Suprapubic skin (tissue), 4 donors: ENCODE data around the gene NRXN3. TPM values are rescaled to one million over a fixed set of nuclear protein-coding genes. Genes with fewer than 3 reads are reported as not detected.

Experiments used
- DNase-seq, 2 donors: peaks; one replicate each; pipeline ENCODE4 v3.0.0-alpha.2; 2019; ENCODE audit warnings: low spot score in 2 of 2
- H3K27ac ChIP-seq: fragments of 200-600 bp; sonication (generic); one replicate; pipeline ENCODE4 v1.5.1; 2019
- H3K27me3 ChIP-seq: fragments of 200-600 bp; sonication (generic); one replicate; pipeline ENCODE4 v1.5.1; 2019
- H3K36me3 ChIP-seq: fragments of 200-600 bp; sonication (generic); one replicate; pipeline ENCODE4 v1.5.1; 2019
- H3K4me1 ChIP-seq: fragments of 200-600 bp; sonication (generic); one replicate; pipeline ENCODE4 v1.5.1; 2019
- H3K4me3 ChIP-seq: fragments of 200-600 bp; sonication (generic); one replicate; pipeline ENCODE4 v1.5.1; 2019; ENCODE audit warnings: mild to moderate bottlenecking
- H3K9me3 ChIP-seq: fragments of 200-600 bp; sonication (generic); one replicate; pipeline ENCODE4 v1.5.1; 2019
- CTCF ChIP-seq, 2 donors: fragments of 200-600 bp in 1 of 2; fragments of 450-650 bp in 1 of 2; sonication (generic) in 1 of 2; IDR thresholded peaks; one replicate each; pipeline ENCODE4 v1.5.1; 2016 to 2019; ENCODE audit warnings: antibody characterized with exemption in 2 of 2, mild to moderate bottlenecking in 1 of 2, moderate library complexity in 1 of 2
- EP300 ChIP-seq: sonication (generic); formaldehyde crosslinking; IDR thresholded peaks from one replicate; pipeline ENCODE4 v1.6.1; 2017; ENCODE audit warnings: antibody characterized with exemption
- POLR2A ChIP-seq, 2 donors: fragments of 450-650 bp; IDR thresholded peaks; one replicate each; pipeline ENCODE4 v1.6.1; 2017; ENCODE audit warnings: antibody characterized with exemption in 2 of 2, mild to moderate bottlenecking in 2 of 2, moderate library complexity in 2 of 2
- POLR2AphosphoS5 ChIP-seq, 3 donors: sonication (generic); formaldehyde crosslinking; IDR thresholded peaks; one replicate each; pipeline ENCODE4 v1.6.1; 2017; ENCODE audit warnings: antibody characterized with exemption in 3 of 3
- WGBS: methylation state at CpG from one replicate; pipeline ENCODE4 v1.1.5; 2018; 5-methylcytosine and 5-hydroxymethylcytosine counted together
- total RNA-seq, 4 donors: library from RNA; depleted of rRNA; stranded (reverse); fragments of >200 nt; gene quantifications; one replicate each; pipeline ENCODE4 v1.1.0, GENCODE V29; 2016

Gene NRXN3
- total RNA-seq, 4 donors from 2014 or later = 0.79 to 4.3 (median 3.3) TPM

GRCh38 chr14:79325071-79325470, 1154.9 kb downstream of the NRXN3 start:
- H3K9me3 ChIP-seq = no peaks in the 10 kb centered on the region
- DNase-seq = no peak
- H3K4me1 ChIP-seq = no peaks in the 10 kb centered on the region
- no peaks in the 10 kb centered on the region for H3K36me3 ChIP-seq
- no peak overlapping the region for H3K4me3 ChIP-seq
- no peaks in the 10 kb centered on the region for H3K27me3 ChIP-seq
- WGBS = 65% methylated on average over 2 of the region's 2 CpGs
- H3K27ac ChIP-seq = no peak overlapping the region
- no peak for TF ChIP-seq EP300
- no peak for TF ChIP-seq POLR2AphosphoS5 (IDR thresholded peaks at IDR 0.05)
- no peak for TF ChIP-seq POLR2A (IDR thresholded peaks at IDR 0.05)
- TF ChIP-seq CTCF (IDR thresholded peaks at IDR 0.05) = no peak

GRCh38 chr14:79325557-79325956, 1155.4 kb downstream of the NRXN3 start:
- no peaks in the 10 kb centered on the region for H3K9me3 ChIP-seq
- TF ChIP-seq POLR2AphosphoS5 (IDR thresholded peaks at IDR 0.05) (no peak), CTCF (IDR thresholded peaks at IDR 0.05) (no peak), POLR2A (IDR thresholded peaks at IDR 0.05) (no peak), EP300 (no peak)
- H3K27ac ChIP-seq = no peak overlapping the region
- no peak overlapping the region for H3K4me3 ChIP-seq
- no peak for DNase-seq
- no peaks in the 10 kb centered on the region for H3K27me3 ChIP-seq
- H3K4me1 ChIP-seq = no peaks in the 10 kb centered on the region
- no peaks in the 10 kb centered on the region for H3K36me3 ChIP-seq
- 69% methylated on average over 3 of the region's 3 CpGs for WGBS

GRCh38 chr14:79328863-79329262, 1158.7 kb downstream of the NRXN3 start:
- Histone ChIP-seq H3K4me3 (no peak overlapping the region), H3K27me3 (no peaks in the 10 kb centered on the region), H3K36me3 (no peaks in the 10 kb centered on the region), H3K9me3 (no peaks in the 10 kb centered on the region), H3K4me1 (no peaks in the 10 kb centered on the region), H3K27ac (no peak overlapping the region)
- WGBS = 76% methylated on average over 3 of the region's 3 CpGs
- no peak for TF ChIP-seq CTCF (IDR thresholded peaks at IDR 0.05)
- no peak for TF ChIP-seq EP300
- no peak for TF ChIP-seq POLR2AphosphoS5 (IDR thresholded peaks at IDR 0.05)
- no peak for TF ChIP-seq POLR2A (IDR thresholded peaks at IDR 0.05)
- no peak for DNase-seq

- no peak for TF ChIP-seq POLR2A (IDR thresholded peaks at IDR 0.05)
- no peak for TF ChIP-seq EP300
- no peak for TF ChIP-seq POLR2AphosphoS5 (IDR thresholded peaks at IDR 0.05)
- no peak for TF ChIP-seq CTCF (IDR thresholded peaks at IDR 0.05)
- 84% methylated on average over 4 of the region's 4 CpGs for WGBS
- Histone ChIP-seq H3K4me3 (no peak overlapping the region), H3K27me3 (no peaks in the 10 kb centered on the region), H3K4me1 (no peaks in the 10 kb centered on the region), H3K9me3 (no peaks in the 10 kb centered on the region), H3K27ac (no peak overlapping the region), H3K36me3 (no peaks in the 10 kb centered on the region)
- DNase-seq = no peak
Measured at GRCh38 chr14:79331830-79332229, 1161.7 kb downstream of the NRXN3 start.

GRCh38 chr14:79332504-79333197, 1162.5 kb downstream of the NRXN3 start:
- TF ChIP-seq CTCF (IDR thresholded peaks at IDR 0.05) (no peak), POLR2A (IDR thresholded peaks at IDR 0.05) (no peak), POLR2AphosphoS5 (IDR thresholded peaks at IDR 0.05) (no peak), EP300 (no peak)
- WGBS = 55% methylated on average over 7 of the region's 7 CpGs
- H3K27ac ChIP-seq = no peak overlapping the region
- H3K4me1 ChIP-seq = no peaks in the 10 kb centered on the region
- no peaks in the 10 kb centered on the region for H3K9me3 ChIP-seq
- no peak overlapping the region for H3K4me3 ChIP-seq
- DNase-seq = no peak
- H3K36me3 ChIP-seq = no peaks in the 10 kb centered on the region
- H3K27me3 ChIP-seq = no peaks in the 10 kb centered on the region
